GM12873 (cell line): ENCODE data around the gene PRRT1B.

Source experiments
- TF ChIP-seq, protein P1 (sequence below): IDR thresholded peaks from 2 replicates; pipeline ENCODE4 v1.5.1; 2012; ENCODE audit warnings: low read depth, mild to moderate bottlenecking, moderate library complexity, low read length, control low read depth; ENCODE audit not compliant: insufficient read depth; ENCODE audit errors: missing control alignments

Gene PRRT1B

DNA sequence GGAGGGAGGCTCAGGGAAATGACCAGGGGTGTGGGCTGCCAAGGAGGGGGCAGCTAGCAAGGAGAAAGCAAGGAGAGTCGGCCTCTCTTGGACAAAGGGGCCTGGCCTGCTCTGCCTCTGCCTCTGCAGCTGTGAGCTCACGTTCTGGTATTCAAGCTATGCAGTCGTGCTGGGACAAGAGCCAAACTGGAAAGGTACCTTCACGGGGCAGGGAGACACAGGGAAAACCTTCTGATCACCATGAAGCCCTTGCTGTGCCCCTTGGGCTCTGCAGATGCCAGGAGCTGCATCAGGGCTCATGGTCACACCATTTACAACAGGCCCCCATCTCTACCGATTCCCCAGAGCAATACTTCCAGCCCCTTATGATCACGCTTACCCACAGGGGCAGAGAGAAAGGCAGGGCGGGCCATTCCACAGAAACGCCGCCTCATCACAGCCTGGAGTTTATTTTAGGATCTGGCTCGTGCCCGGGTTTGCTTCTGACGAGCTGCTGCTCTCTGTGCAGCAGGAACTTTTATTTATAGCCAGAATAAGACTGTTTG is 63.2 kb downstream of the PRRT1B start:
- TF ChIP-seq, protein P1, sequence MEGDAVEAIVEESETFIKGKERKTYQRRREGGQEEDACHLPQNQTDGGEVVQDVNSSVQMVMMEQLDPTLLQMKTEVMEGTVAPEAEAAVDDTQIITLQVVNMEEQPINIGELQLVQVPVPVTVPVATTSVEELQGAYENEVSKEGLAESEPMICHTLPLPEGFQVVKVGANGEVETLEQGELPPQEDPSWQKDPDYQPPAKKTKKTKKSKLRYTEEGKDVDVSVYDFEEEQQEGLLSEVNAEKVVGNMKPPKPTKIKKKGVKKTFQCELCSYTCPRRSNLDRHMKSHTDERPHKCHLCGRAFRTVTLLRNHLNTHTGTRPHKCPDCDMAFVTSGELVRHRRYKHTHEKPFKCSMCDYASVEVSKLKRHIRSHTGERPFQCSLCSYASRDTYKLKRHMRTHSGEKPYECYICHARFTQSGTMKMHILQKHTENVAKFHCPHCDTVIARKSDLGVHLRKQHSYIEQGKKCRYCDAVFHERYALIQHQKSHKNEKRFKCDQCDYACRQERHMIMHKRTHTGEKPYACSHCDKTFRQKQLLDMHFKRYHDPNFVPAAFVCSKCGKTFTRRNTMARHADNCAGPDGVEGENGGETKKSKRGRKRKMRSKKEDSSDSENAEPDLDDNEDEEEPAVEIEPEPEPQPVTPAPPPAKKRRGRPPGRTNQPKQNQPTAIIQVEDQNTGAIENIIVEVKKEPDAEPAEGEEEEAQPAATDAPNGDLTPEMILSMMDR = no peak
